WTC11 (cell line): Measurements from ENCODE around the gene PPA2. TPM values are rescaled to one million over a fixed set of nuclear protein-coding genes. Genes with fewer than 3 reads are reported as not detected.

Experiments used
- ATAC-seq: fragments of 200-7000 bp; cut with Tn5 transposase; 2 replicates; pipeline ENCODE4 v1.10.0; 2021; ENCODE audit warnings: mild to moderate bottlenecking, moderate library complexity
- CTCF ChIA-PET: fragments of 300-600 bp; sonication (Branson Sonifier 250); formaldehyde crosslinking; loops from one replicate; lab custom pipeline; 2021; ENCODE audit warnings: antibody characterized with exemption; lab: Charles Lee
- POLR2A ChIA-PET: fragments of 350-600 bp; sonication (Branson Sonifier 250); formaldehyde crosslinking; loops from one replicate; lab custom pipeline; 2021; ENCODE audit warnings: antibody characterized with exemption; lab: Charles Lee
- DNase-seq: peaks from one replicate; pipeline ENCODE4 v3.0.0; 2021; ENCODE audit warnings: low spot score
- H3K27ac Mint-ChIP-seq: 2 replicates; pipeline ENCODE4 v1.8.0; 2021; ENCODE audit warnings: mixed read lengths
- H3K27me3 Mint-ChIP-seq: 2 replicates; pipeline ENCODE4 v1.8.0; 2021; ENCODE audit warnings: low read depth, mild to moderate bottlenecking, moderate library complexity, mixed read lengths
- H3K36me3 Mint-ChIP-seq: 2 replicates; pipeline ENCODE4 v1.8.0; 2021; ENCODE audit warnings: mixed read lengths
- H3K4me1 Mint-ChIP-seq: 2 replicates; pipeline ENCODE4 v1.8.0; 2022; ENCODE audit warnings: mixed read lengths
- H3K4me3 Mint-ChIP-seq: 2 replicates; pipeline ENCODE4 v1.8.0; 2021; ENCODE audit warnings: mild to moderate bottlenecking, moderate library complexity, mixed read lengths
- H3K9me3 Mint-ChIP-seq: 2 replicates; pipeline ENCODE4 v1.8.0; 2021; ENCODE audit warnings: mixed read lengths
- E2F5 ChIP-seq: sonication (generic); formaldehyde crosslinking; IDR thresholded peaks from 2 replicates; pipeline ENCODE4 v1.8.1; 2022; ENCODE audit warnings: mild to moderate bottlenecking, moderate library complexity, missing genetic modification reagents
- EMX1 ChIP-seq: fragments of 250-450 bp; sonication (Bioruptor Pico); IDR thresholded peaks from 2 replicates; pipeline ENCODE4 v1.8.0; 2021; ENCODE audit warnings: mild to moderate bottlenecking
- ESRRA ChIP-seq: sonication (generic); formaldehyde crosslinking; IDR thresholded peaks from 2 replicates; pipeline ENCODE4 v1.8.1; 2022; ENCODE audit warnings: mild to moderate bottlenecking, missing genetic modification reagents, borderline replicate concordance
- GABPB1 ChIP-seq: sonication (generic); formaldehyde crosslinking; IDR thresholded peaks from 2 replicates; pipeline ENCODE4 v1.8.1; 2023; ENCODE audit warnings: mild to moderate bottlenecking, missing genetic modification reagents
- JAZF1 ChIP-seq: fragments of 250-450 bp; sonication (Bioruptor Pico); IDR thresholded peaks from 2 replicates; pipeline ENCODE4 v1.9.0; 2021; ENCODE audit warnings: moderate library complexity, mild to moderate bottlenecking, inconsistent platforms
- MXD4 ChIP-seq: fragments of 250-450 bp; sonication (Bioruptor Pico); IDR thresholded peaks from 2 replicates; pipeline ENCODE4 v1.8.0; 2021; ENCODE audit warnings: mild to moderate bottlenecking, moderate library complexity, borderline replicate concordance
- NFATC4 ChIP-seq: fragments of 250-450 bp; sonication (Bioruptor Pico); IDR thresholded peaks from 2 replicates; pipeline ENCODE4 v1.9.0; 2021; ENCODE audit warnings: mild to moderate bottlenecking
- NFYB ChIP-seq: sonication (generic); formaldehyde crosslinking; conservative IDR thresholded peaks from 2 replicates; pipeline ENCODE4 v1.8.0; 2022; ENCODE audit warnings: low read depth, missing genetic modification reagents
- NR2C2 ChIP-seq: sonication (generic); formaldehyde crosslinking; IDR thresholded peaks from 2 replicates; pipeline ENCODE4 v1.8.0; 2022; ENCODE audit warnings: mild to moderate bottlenecking, missing genetic modification reagents
- RORB ChIP-seq: fragments of 250-450 bp; sonication (Bioruptor Pico); IDR thresholded peaks from 2 replicates; pipeline ENCODE4 v1.9.0; 2021; ENCODE audit warnings: mild to moderate bottlenecking
- ZNF138 ChIP-seq: sonication (generic); formaldehyde crosslinking; conservative IDR thresholded peaks from 2 replicates; pipeline ENCODE4 v1.8.1; 2022; ENCODE audit warnings: mild to moderate bottlenecking, moderate library complexity, missing genetic modification reagents
- ZNF423 ChIP-seq: fragments of 250-450 bp; sonication (Bioruptor Pico); IDR thresholded peaks from 2 replicates; pipeline ENCODE4 v2.1.2; 2022; ENCODE audit warnings: mild to moderate bottlenecking, moderate library complexity
- ZNF512 ChIP-seq: sonication (generic); formaldehyde crosslinking; IDR thresholded peaks from 2 replicates; pipeline ENCODE4 v1.8.1; 2022; ENCODE audit warnings: missing genetic modification reagents, borderline replicate concordance
- ZNF532 ChIP-seq: fragments of 250-450 bp; sonication (Bioruptor Pico); IDR thresholded peaks from 2 replicates; pipeline ENCODE4 v1.9.0; 2021; ENCODE audit warnings: mild to moderate bottlenecking, borderline replicate concordance
- total RNA-seq: library from RNA; stranded (reverse); gene quantifications from 3 replicates; pipeline ENCODE4 v1.2.3, GENCODE V29; 2021
- TF ChIP-seq, protein P1 (sequence below): sonication (generic); formaldehyde crosslinking; conservative IDR thresholded peaks from 2 replicates; pipeline ENCODE4 v1.8.1; 2022; ENCODE audit warnings: mild to moderate bottlenecking, missing genetic modification reagents
- TF ChIP-seq, protein P2 (sequence below): sonication (generic); formaldehyde crosslinking; conservative IDR thresholded peaks from 2 replicates; pipeline ENCODE4 v1.8.1; 2023; ENCODE audit warnings: mild to moderate bottlenecking, low read depth, missing genetic modification reagents, moderate library complexity
- TF ChIP-seq, protein P3 (sequence below): fragments of 250-450 bp; sonication (Bioruptor Pico); IDR thresholded peaks from 2 replicates; pipeline ENCODE4 v1.9.0; 2021; ENCODE audit warnings: mild to moderate bottlenecking
- TF ChIP-seq, protein P4 (sequence below): sonication (generic); formaldehyde crosslinking; IDR thresholded peaks from 2 replicates; pipeline ENCODE4 v1.8.1; 2022; ENCODE audit warnings: low read depth, missing genetic modification reagents, borderline replicate concordance
- TF ChIP-seq, protein P5 (sequence below): sonication (generic); formaldehyde crosslinking; IDR thresholded peaks from 2 replicates; pipeline ENCODE4 v1.8.1; 2023; ENCODE audit warnings: mild to moderate bottlenecking, moderate library complexity, missing genetic modification reagents

The PPA2 gene
- total RNA-seq, 1 experiment from 2014 or later = 50.8 TPM

DNA sequence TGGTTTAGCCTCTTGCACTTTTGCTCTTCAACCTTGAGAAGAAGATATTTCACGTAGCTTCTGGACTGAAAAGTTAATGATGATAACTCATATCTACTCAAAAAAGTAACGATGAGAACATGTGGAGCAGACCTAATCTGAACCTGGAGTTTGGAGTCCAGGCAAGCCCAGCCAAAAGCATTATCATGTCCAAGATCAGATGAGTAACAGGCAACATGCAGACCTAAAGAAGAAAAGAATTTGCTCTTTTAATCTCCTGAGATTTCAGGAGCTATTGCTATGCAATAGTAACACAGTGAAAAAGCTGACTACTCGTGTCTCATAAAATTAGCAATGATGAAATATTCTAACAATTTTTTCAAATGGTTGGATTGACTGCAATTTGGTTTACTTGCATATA is 21.8 kb upstream of the PPA2 start:
- ChIA-PET POLR2A (no interaction called here), CTCF (interaction anchor here (2.3 kb wide), 1 partner anchor 171 kb away, joined by 10 read pairs; no protein-coding TSS in a partner anchor)
- no peak overlapping the region for H3K4me3 Mint-ChIP-seq
- H3K27me3 Mint-ChIP-seq = no peaks in the 10 kb centered on the region; the same call in none of the 2 replicates
- no peak for DNase-seq
- H3K4me1 Mint-ChIP-seq = no peaks in the 10 kb centered on the region
- no peak for ATAC-seq
- no peaks in the 10 kb centered on the region for H3K36me3 Mint-ChIP-seq
- no peak for TF ChIP-seq ZNF532
- no peak for TF ChIP-seq RORB
- TF ChIP-seq EMX1 (CRISPR knock-in tag) = no peak
- no peak for TF ChIP-seq NR2C2 (CRISPR knock-in tag)
- peaks cover 19% of the 10 kb centered on the region; the same call in 1 of the 2 replicates for H3K9me3 Mint-ChIP-seq
- H3K27ac Mint-ChIP-seq = no peak overlapping the region

DNA sequence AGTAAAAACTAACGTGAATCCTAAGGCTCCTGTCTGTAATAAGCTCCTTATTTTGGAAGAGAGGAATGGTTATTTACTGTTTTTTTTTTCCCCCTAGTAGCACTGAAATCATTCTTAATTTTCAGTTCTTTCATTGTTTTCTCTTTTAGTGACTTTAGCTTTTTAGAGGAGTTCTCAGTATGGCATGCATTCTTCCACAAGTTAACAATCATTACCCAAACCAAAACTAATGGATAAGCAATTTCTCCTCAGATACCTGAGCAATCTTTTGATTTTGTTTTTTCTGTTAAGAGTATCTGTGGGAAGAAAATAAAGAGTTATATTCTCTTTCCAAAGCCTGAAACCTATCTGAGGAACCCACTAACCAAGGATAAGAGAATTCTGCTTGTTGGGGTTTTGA is 16.7 kb upstream of the PPA2 start:
- no peaks in the 10 kb centered on the region for H3K4me1 Mint-ChIP-seq
- H3K4me3 Mint-ChIP-seq = no peak overlapping the region
- CTCF ChIA-PET = no interaction called here
- no peaks in the 10 kb centered on the region; the same call in 1 of the 2 replicates for H3K36me3 Mint-ChIP-seq
- ATAC-seq (no peak), DNase-seq (no peak)
- POLR2A ChIA-PET = no interaction called here
- no peak overlapping the region for H3K27ac Mint-ChIP-seq
- peaks cover 13% of the 10 kb centered on the region for H3K27me3 Mint-ChIP-seq
- H3K9me3 Mint-ChIP-seq = peaks cover 50% of the 10 kb centered on the region
- TF ChIP-seq, protein P1, sequence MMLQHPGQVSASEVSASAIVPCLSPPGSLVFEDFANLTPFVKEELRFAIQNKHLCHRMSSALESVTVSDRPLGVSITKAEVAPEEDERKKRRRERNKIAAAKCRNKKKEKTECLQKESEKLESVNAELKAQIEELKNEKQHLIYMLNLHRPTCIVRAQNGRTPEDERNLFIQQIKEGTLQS (CRISPR knock-in tag) = no peak
- TF ChIP-seq, protein P2, sequence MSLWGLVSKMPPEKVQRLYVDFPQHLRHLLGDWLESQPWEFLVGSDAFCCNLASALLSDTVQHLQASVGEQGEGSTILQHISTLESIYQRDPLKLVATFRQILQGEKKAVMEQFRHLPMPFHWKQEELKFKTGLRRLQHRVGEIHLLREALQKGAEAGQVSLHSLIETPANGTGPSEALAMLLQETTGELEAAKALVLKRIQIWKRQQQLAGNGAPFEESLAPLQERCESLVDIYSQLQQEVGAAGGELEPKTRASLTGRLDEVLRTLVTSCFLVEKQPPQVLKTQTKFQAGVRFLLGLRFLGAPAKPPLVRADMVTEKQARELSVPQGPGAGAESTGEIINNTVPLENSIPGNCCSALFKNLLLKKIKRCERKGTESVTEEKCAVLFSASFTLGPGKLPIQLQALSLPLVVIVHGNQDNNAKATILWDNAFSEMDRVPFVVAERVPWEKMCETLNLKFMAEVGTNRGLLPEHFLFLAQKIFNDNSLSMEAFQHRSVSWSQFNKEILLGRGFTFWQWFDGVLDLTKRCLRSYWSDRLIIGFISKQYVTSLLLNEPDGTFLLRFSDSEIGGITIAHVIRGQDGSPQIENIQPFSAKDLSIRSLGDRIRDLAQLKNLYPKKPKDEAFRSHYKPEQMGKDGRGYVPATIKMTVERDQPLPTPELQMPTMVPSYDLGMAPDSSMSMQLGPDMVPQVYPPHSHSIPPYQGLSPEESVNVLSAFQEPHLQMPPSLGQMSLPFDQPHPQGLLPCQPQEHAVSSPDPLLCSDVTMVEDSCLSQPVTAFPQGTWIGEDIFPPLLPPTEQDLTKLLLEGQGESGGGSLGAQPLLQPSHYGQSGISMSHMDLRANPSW (CRISPR knock-in tag) = no peak
- TF ChIP-seq ZNF138 (CRISPR knock-in tag) (no peak), E2F5 (CRISPR knock-in tag) (no peak), ZNF423 (no peak), NFATC4 (CRISPR knock-in tag) (no peak), GABPB1 (no peak), MXD4 (no peak), JAZF1 (CRISPR knock-in tag) (no peak), NFYB (no peak), ESRRA (CRISPR knock-in tag) (no peak), ZNF512 (CRISPR knock-in tag) (no peak)
- TF ChIP-seq, protein P3, sequence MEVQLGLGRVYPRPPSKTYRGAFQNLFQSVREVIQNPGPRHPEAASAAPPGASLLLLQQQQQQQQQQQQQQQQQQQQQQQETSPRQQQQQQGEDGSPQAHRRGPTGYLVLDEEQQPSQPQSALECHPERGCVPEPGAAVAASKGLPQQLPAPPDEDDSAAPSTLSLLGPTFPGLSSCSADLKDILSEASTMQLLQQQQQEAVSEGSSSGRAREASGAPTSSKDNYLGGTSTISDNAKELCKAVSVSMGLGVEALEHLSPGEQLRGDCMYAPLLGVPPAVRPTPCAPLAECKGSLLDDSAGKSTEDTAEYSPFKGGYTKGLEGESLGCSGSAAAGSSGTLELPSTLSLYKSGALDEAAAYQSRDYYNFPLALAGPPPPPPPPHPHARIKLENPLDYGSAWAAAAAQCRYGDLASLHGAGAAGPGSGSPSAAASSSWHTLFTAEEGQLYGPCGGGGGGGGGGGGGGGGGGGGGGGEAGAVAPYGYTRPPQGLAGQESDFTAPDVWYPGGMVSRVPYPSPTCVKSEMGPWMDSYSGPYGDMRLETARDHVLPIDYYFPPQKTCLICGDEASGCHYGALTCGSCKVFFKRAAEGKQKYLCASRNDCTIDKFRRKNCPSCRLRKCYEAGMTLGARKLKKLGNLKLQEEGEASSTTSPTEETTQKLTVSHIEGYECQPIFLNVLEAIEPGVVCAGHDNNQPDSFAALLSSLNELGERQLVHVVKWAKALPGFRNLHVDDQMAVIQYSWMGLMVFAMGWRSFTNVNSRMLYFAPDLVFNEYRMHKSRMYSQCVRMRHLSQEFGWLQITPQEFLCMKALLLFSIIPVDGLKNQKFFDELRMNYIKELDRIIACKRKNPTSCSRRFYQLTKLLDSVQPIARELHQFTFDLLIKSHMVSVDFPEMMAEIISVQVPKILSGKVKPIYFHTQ (CRISPR knock-in tag) = no peak
- TF ChIP-seq, protein P4, sequence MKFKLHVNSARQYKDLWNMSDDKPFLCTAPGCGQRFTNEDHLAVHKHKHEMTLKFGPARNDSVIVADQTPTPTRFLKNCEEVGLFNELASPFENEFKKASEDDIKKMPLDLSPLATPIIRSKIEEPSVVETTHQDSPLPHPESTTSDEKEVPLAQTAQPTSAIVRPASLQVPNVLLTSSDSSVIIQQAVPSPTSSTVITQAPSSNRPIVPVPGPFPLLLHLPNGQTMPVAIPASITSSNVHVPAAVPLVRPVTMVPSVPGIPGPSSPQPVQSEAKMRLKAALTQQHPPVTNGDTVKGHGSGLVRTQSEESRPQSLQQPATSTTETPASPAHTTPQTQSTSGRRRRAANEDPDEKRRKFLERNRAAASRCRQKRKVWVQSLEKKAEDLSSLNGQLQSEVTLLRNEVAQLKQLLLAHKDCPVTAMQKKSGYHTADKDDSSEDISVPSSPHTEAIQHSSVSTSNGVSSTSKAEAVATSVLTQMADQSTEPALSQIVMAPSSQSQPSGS (CRISPR knock-in tag) = no peak
- TF ChIP-seq, protein P5, sequence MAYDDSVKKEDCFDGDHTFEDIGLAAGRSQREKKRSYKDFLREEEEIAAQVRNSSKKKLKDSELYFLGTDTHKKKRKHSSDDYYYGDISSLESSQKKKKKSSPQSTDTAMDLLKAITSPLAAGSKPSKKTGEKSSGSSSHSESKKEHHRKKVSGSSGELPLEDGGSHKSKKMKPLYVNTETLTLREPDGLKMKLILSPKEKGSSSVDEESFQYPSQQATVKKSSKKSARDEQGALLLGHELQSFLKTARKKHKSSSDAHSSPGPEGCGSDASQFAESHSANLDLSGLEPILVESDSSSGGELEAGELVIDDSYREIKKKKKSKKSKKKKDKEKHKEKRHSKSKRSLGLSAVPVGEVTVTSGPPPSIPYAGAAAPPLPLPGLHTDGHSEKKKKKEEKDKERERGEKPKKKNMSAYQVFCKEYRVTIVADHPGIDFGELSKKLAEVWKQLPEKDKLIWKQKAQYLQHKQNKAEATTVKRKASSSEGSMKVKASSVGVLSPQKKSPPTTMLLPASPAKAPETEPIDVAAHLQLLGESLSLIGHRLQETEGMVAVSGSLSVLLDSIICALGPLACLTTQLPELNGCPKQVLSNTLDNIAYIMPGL (CRISPR knock-in tag) = no peak
